ENCODE measurements around the gene UBE2V1. TPM values are rescaled to one million over a fixed set of nuclear protein-coding genes. Genes with fewer than 3 reads are reported as not detected.

UBE2V1 gene
- polyA plus RNA-seq, 1 experiment = 171 TPM

DNA sequence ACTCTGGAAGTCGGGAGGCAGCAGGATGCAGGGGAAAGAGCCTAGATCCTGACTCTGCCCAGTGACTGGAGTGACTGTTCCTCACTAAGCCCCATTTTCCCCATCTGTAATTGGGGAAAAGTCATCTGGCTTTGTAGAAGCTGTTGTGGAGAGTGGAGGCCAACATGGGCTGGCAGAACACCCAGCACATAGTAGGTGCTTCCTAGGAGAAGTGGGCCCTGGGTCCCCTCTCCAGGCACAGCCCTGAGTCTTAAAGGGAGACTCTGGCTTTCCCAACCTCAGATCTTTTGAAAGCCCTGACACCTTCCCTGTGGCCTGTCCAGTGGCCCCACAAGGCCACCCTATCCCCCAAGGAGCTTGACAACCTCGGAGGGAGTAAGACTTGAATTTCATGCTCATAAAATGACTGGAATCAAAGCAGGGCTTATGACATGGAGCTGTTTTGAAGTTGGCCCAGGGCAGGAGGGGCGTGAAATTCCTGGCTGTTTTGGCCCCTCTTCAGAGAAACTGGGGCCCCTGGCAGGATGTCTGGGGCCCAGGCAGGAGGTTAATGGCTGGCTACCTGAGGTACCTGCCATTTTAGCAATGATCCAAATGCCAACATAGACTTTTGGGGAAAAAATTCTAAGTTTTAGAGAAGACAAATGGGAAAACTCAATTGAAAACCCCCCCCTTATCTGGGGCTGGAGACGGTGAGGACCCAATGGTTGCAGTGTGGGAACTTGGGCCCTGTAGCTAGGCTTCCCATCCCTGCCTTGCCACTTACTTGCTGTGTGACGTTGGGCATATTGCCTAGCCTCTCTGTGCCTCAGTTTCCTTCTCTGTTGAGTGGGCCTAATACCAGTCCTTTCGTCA is 51.6 kb downstream of the UBE2V1 start:
- no peaks in the 10 kb centered on the region for H3K27me3 ChIP-seq (ENCODE audit: control insufficient read depth, insufficient read depth, low read length)
- no peak for DNase-seq (ENCODE audit: low read depth, low spot score)
- no peak overlapping the region for H3K27ac ChIP-seq (ENCODE audit: low read depth, low read length)
- CTCF ChIA-PET = interaction anchor here (0.6 to 3.8 kb wide), 5 partner anchors 10 to 83 kb away, joined by 3 to 33 read pairs (median 8); no protein-coding TSS in a partner anchor
- H3K9me3 ChIP-seq (ENCODE audit: control insufficient read depth, insufficient read depth, low read length) = no peaks in the 10 kb centered on the region
- TF ChIP-seq, protein P1, sequence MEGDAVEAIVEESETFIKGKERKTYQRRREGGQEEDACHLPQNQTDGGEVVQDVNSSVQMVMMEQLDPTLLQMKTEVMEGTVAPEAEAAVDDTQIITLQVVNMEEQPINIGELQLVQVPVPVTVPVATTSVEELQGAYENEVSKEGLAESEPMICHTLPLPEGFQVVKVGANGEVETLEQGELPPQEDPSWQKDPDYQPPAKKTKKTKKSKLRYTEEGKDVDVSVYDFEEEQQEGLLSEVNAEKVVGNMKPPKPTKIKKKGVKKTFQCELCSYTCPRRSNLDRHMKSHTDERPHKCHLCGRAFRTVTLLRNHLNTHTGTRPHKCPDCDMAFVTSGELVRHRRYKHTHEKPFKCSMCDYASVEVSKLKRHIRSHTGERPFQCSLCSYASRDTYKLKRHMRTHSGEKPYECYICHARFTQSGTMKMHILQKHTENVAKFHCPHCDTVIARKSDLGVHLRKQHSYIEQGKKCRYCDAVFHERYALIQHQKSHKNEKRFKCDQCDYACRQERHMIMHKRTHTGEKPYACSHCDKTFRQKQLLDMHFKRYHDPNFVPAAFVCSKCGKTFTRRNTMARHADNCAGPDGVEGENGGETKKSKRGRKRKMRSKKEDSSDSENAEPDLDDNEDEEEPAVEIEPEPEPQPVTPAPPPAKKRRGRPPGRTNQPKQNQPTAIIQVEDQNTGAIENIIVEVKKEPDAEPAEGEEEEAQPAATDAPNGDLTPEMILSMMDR (IDR thresholded peaks at IDR 0.05; ENCODE audit: low read depth, low read length) = no peak
- H3K4me3 ChIP-seq (ENCODE audit: low read depth, low read length) = no peak overlapping the region
- POLR2A ChIA-PET = interaction anchor here (0.5 to 1.0 kb wide), 3 partner anchors 72 to 105 kb away, joined by 3 to 7 read pairs (median 3); no protein-coding TSS in a partner anchor

DNA sequence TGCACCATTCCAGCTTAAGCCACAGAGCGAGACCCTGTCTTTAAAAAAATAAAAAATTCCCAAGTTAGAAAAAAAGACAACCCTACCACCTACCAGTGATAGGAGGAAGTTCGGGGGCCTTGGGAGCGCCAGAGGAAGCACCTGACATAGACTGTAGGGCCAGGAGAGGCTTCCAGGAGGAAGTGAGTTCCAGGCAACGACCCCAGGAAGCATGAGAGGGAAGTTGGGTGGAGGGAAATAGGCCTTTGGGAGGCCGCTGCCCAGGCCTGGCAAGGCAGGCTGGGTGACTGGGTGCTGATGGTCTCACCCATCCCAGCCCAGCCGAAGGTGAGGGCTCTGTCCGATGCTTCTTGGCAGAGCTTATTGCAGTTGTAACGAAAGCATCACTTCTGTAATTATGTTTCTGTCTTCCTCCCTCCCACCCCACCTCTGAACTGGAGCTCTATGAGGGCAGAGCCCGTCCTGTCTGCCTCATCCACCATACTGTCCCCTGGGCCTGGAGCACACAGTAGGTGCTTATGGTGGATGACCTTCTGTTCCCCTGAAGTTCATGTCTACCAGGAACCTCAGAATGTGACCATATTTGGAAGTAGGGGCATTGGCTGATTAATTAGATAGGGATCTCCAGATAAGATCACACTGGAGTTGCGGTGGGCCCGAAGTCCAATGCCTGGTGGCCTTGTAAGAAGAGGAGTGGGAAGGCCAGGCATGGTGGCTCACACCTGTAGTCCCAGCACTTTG is 54.1 kb downstream of the UBE2V1 start:
- no peak for DNase-seq (ENCODE audit: low read depth, low spot score)
- no peaks in the 10 kb centered on the region for H3K27me3 ChIP-seq (ENCODE audit: control insufficient read depth, insufficient read depth, low read length)
- no peak overlapping the region for H3K27ac ChIP-seq (ENCODE audit: low read depth, low read length)
- TF ChIP-seq, protein P1 (IDR thresholded peaks at IDR 0.05; ENCODE audit: low read depth, low read length) = no peak
- POLR2A ChIA-PET = no interaction called here
- CTCF ChIA-PET = interaction anchor here (0.7 to 3.8 kb wide), 2 partner anchors 13 kb away, joined by 5 to 33 read pairs; no protein-coding TSS in a partner anchor
- no peaks in the 10 kb centered on the region for H3K9me3 ChIP-seq (ENCODE audit: control insufficient read depth, insufficient read depth, low read length)
- H3K4me3 ChIP-seq (ENCODE audit: low read depth, low read length) = no peak overlapping the region

DNA sequence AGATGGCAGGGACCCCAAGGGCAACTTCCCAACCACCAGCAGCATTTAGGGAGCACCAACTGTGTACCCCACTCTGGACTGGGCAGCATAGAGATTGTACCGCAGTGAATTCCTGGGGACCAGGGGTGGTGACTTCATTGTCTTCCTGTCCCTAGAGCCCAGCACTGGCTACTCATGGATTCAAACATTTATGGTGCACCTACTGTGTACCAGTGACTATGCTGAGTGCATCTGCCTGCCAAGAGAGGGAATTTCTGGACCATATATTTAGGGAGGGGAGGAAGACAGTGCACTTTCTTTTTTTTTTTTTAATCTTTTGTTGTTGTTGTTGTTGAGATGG is 55.3 kb downstream of the UBE2V1 start:
- H3K4me3 ChIP-seq (ENCODE audit: low read depth, low read length) = no peak overlapping the region
- ChIA-PET CTCF (no interaction called here), POLR2A (no interaction called here)
- no peak overlapping the region for H3K27ac ChIP-seq (ENCODE audit: low read depth, low read length)
- H3K27me3 ChIP-seq (ENCODE audit: control insufficient read depth, insufficient read depth, low read length) = no peaks in the 10 kb centered on the region
- TF ChIP-seq, protein P1 (IDR thresholded peaks at IDR 0.05; ENCODE audit: low read depth, low read length) = no peak
- no peaks in the 10 kb centered on the region for H3K9me3 ChIP-seq (ENCODE audit: control insufficient read depth, insufficient read depth, low read length)
- no peak for DNase-seq (ENCODE audit: low read depth, low spot score)

DNA sequence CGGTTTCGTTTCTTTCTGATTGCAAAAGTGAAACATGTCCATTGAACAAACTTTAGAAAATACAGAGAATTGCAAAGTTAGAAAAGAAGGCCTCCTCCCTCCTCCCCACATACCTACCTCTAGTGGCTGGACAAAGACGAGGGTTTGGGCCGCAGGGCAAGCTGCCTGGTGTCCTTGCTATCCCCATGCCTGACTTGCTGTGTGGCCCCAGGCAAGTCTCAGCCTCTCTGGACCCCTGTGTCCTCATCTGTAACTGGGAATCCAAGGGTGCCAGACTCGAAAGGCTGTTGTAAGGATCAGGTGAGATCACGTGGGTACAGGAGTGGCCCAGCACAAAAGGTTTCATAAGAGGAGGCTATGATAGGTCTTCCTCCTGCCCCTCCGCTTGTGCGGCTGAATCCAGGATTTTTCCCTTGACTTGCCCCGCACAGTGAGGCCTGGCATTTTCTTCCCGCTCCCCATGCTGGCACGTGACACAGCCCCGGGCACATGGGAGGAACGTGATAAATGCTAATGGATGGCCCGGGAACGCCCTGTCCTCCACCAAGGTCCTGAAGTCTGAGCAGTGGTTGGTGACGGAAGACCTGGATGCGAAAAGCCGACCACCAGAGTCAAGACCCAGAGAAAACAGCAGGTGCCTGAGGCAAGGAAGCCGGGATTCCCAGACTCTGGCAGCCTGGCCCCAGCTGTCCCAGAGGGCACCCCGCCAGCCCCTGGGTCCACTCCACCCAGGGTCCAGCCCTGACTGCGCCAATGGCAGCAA is 55.8 kb downstream of the UBE2V1 start:
- ChIA-PET POLR2A (no interaction called here), CTCF (interaction anchor here (1.2 kb wide), 1 partner anchor 14 kb away, joined by 3 read pairs; no protein-coding TSS in a partner anchor)
- no peak overlapping the region for H3K4me3 ChIP-seq (ENCODE audit: low read depth, low read length)
- H3K27me3 ChIP-seq (ENCODE audit: control insufficient read depth, insufficient read depth, low read length) = no peaks in the 10 kb centered on the region
- no peak overlapping the region for H3K27ac ChIP-seq (ENCODE audit: low read depth, low read length)
- DNase-seq (ENCODE audit: low read depth, low spot score) = no peak
- H3K9me3 ChIP-seq (ENCODE audit: control insufficient read depth, insufficient read depth, low read length) = no peaks in the 10 kb centered on the region
- TF ChIP-seq, protein P1 (IDR thresholded peaks at IDR 0.05; ENCODE audit: low read depth, low read length) = no peak
